ENCODE results near the gene CTNNA1.

CTNNA1 gene

GRCh38 chr5:138943599-138944173 lies 190.5 kb downstream of the CTNNA1 start:
- DNase-seq (ENCODE audit: low spot score): no peak
- TF ChIP-seq CTCF (IDR thresholded peaks at IDR 0.05; ENCODE audit: extremely low read depth, missing control alignments): no peak

GRCh38 chr5:138944527-138945322 lies 191.5 kb downstream of the CTNNA1 start:
- TF ChIP-seq CTCF (IDR thresholded peaks at IDR 0.05; ENCODE audit: extremely low read depth, missing control alignments): no peak
- no peak for DNase-seq (ENCODE audit: low spot score)

- TF ChIP-seq CTCF (IDR thresholded peaks at IDR 0.05; ENCODE audit: extremely low read depth, missing control alignments): no peak
- no peak for DNase-seq (ENCODE audit: low spot score)
Measured at GRCh38 chr5:138945421-138946240, 192.4 kb downstream of the CTNNA1 start.

GRCh38 chr5:138946241-138946623 lies 193.0 kb downstream of the CTNNA1 start:
- TF ChIP-seq CTCF (IDR thresholded peaks at IDR 0.05; ENCODE audit: extremely low read depth, missing control alignments): no peak

GRCh38 chr5:138946831-138947560 lies 193.8 kb downstream of the CTNNA1 start:
- no peak for TF ChIP-seq CTCF (IDR thresholded peaks at IDR 0.05; ENCODE audit: extremely low read depth, missing control alignments)
- DNase-seq (ENCODE audit: low spot score): no peak

More at GRCh38 chr5:138946241-138946623, 193.0 kb downstream of the CTNNA1 start:
- no peak for DNase-seq (ENCODE audit: low spot score)

- DNase-seq (ENCODE audit: low spot score): no peak
- TF ChIP-seq CTCF (IDR thresholded peaks at IDR 0.05; ENCODE audit: extremely low read depth, missing control alignments): no peak
Measured at GRCh38 chr5:138947780-138948179, 194.6 kb downstream of the CTNNA1 start.
